ENCODE results near the gene SYCE3. TPM values are rescaled to one million over a fixed set of nuclear protein-coding genes. Genes with fewer than 3 reads are reported as not detected.
A peak's percentile ranks its signal among the peaks of the same experiment; 100 is the strongest.

The SYCE3 gene
- total RNA-seq, 4 donors from 2014 or later: not detected

GRCh38 chr22:50581031-50581949 lies 18.6 kb upstream of the SYCE3 start:
- H3K27ac ChIP-seq: peak overlapping the region in 3 of 4 donors; percentile 97 to 100 (median 99)
- peak overlapping the region; percentile 51 to 96 for H3K4me3 ChIP-seq
- no peaks in the 10 kb centered on the region for H3K9me3 ChIP-seq
- H3K4me1 ChIP-seq: peaks cover 0 to 50% (median 29%) of the 10 kb centered on the region in 3 donors
- peaks cover 0 to 8% of the 10 kb centered on the region in 2 donors for H3K36me3 ChIP-seq
- TF ChIP-seq, protein P1, sequence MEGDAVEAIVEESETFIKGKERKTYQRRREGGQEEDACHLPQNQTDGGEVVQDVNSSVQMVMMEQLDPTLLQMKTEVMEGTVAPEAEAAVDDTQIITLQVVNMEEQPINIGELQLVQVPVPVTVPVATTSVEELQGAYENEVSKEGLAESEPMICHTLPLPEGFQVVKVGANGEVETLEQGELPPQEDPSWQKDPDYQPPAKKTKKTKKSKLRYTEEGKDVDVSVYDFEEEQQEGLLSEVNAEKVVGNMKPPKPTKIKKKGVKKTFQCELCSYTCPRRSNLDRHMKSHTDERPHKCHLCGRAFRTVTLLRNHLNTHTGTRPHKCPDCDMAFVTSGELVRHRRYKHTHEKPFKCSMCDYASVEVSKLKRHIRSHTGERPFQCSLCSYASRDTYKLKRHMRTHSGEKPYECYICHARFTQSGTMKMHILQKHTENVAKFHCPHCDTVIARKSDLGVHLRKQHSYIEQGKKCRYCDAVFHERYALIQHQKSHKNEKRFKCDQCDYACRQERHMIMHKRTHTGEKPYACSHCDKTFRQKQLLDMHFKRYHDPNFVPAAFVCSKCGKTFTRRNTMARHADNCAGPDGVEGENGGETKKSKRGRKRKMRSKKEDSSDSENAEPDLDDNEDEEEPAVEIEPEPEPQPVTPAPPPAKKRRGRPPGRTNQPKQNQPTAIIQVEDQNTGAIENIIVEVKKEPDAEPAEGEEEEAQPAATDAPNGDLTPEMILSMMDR (IDR thresholded peaks at IDR 0.05): no peak
- no peak for TF ChIP-seq EP300 (IDR thresholded peaks at IDR 0.05)
- TF ChIP-seq POLR2A (IDR thresholded peaks at IDR 0.05): no peak
- TF ChIP-seq POLR2AphosphoS5 (IDR thresholded peaks at IDR 0.05): no peak
- peaks cover 4% of the 10 kb centered on the region for H3K27me3 ChIP-seq
- ATAC-seq: no peak
- WGBS, 2 donors (ENCODE audit: low coverage in 1 of 2): 73 to 90% methylated on average over 3 to 6 of the region's 22 CpGs

- Histone ChIP-seq H3K27me3 (peaks cover 4% of the 10 kb centered on the region), H3K27ac (no peak overlapping the region), H3K36me3 (peaks cover 0 to 15% of the 10 kb centered on the region in 2 donors), H3K9me3 (no peaks in the 10 kb centered on the region), H3K4me1 (peaks cover 0 to 50% (median 29%) of the 10 kb centered on the region in 3 donors), H3K4me3 (no peak overlapping the region)
- 96 to 100% methylated on average over 1 to 3 of the region's 4 CpGs for WGBS, 2 donors (ENCODE audit: low coverage in 1 of 2)
- no peak for ATAC-seq
- TF ChIP-seq, protein P1 (IDR thresholded peaks at IDR 0.05): no peak
- TF ChIP-seq EP300 (IDR thresholded peaks at IDR 0.05) (no peak), POLR2A (IDR thresholded peaks at IDR 0.05) (no peak), POLR2AphosphoS5 (IDR thresholded peaks at IDR 0.05) (no peak)
These were observed 17.0 kb upstream of the SYCE3 start for GRCh38 chr22:50579752-50580151.

DNA sequence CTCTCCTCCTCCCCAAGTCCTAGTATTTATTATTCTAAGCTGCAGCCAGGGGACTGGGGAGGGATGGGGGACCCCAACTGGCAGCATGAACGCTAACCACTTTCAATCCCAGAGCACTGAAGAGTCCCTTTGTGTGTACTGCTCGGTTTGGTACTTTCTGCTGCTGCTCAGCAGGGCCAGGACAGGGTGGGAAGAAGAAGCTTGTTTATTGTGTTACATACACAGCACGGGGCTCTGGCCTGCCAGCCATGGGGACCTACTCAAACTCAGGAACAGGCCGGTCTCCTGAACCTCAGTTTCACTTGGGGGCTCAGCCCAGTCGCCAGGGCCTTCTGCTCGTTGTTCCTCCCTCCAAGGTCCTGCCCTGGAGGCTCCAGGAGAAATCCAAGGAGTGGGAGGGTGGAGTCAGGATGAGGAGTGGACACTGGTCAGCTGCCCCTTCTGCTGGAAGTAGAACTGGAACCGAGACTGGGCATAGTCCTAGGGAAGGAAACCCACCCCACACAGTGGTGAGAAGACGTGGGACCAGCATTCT lies 16.1 kb upstream of the SYCE3 start:
- Histone ChIP-seq H3K4me1 (peaks cover 0 to 49% (median 28%) of the 10 kb centered on the region in 3 donors), H3K4me3 (peak overlapping the region in 1 of 2 donors; percentile 52), H3K9me3 (no peaks in the 10 kb centered on the region), H3K36me3 (peaks cover 0 to 22% of the 10 kb centered on the region in 2 donors), H3K27ac (peak overlapping the region in 3 of 4 donors; percentile 52 to 77 (median 70)), H3K27me3 (peaks cover 4% of the 10 kb centered on the region)
- ATAC-seq: no peak
- TF ChIP-seq EP300 (IDR thresholded peaks at IDR 0.05): no peak
- TF ChIP-seq, protein P1 (IDR thresholded peaks at IDR 0.05): no peak
- WGBS, 2 donors (ENCODE audit: low coverage in 1 of 2): 59 to 83% methylated on average over 1 to 2 of the region's 8 CpGs

- no peak for TF ChIP-seq POLR2A (IDR thresholded peaks at IDR 0.05)
- no peak for TF ChIP-seq POLR2AphosphoS5 (IDR thresholded peaks at IDR 0.05)
- no peak for TF ChIP-seq EP300 (IDR thresholded peaks at IDR 0.05)
- TF ChIP-seq, protein P1 (IDR thresholded peaks at IDR 0.05): no peak
- Histone ChIP-seq H3K27ac (peak within 1 kb of the TSS in 3 of 4 donors; percentile 52 to 77 (median 70)), H3K9me3 (no peaks in the 10 kb centered on the region), H3K27me3 (peaks cover 4% of the 10 kb centered on the region), H3K4me3 (peak within 1 kb of the TSS in 1 of 2 donors; percentile 52), H3K36me3 (peaks cover 0 to 28% of the 10 kb centered on the region in 2 donors), H3K4me1 (peaks cover 0 to 42% (median 22%) of the 10 kb centered on the region in 3 donors)
- 26% methylated on average over 4 of the region's 63 CpGs; no CpG with 5 or more reads in 1 of the 2 donors for WGBS, 2 donors (ENCODE audit: low coverage in 1 of 2)
- no peak for ATAC-seq
These were observed 15.5 kb upstream of the SYCE3 start, which contains the start of gene CPT1B for GRCh38 chr22:50577987-50578775. Gene CPT1B (minus strand): TSS chr22:50578427. CDS start chr22:50577915, 512 bp downstream.
